HEK293 (cell line): ENCODE data around the gene FBRSL1.

Experiments
- MEIS1 ChIP-seq: sonication (generic); formaldehyde crosslinking; IDR thresholded peaks from 2 replicates; pipeline ENCODE4 v1.8.1; 2022; ENCODE audit warnings: missing genetic modification reagents, mild to moderate bottlenecking, borderline replicate concordance
- SETDB1 ChIP-seq: IDR thresholded peaks from one replicate; pipeline ENCODE4 v1.6.1; 2017; ENCODE audit warnings: mild to moderate bottlenecking, low read length, moderate library complexity, mixed read lengths; ENCODE audit not compliant: insufficient read length
- YY1 ChIP-seq: fragments of 450-650 bp; formaldehyde crosslinking; IDR thresholded peaks from 2 replicates; pipeline ENCODE4 v1.5.1; 2018; ENCODE audit warnings: missing biosample characterization, missing genetic modification characterization
- ZBTB21 ChIP-seq: fragments of 450-650 bp; formaldehyde crosslinking; IDR thresholded peaks from 2 replicates; pipeline ENCODE4 v1.5.1; 2017; ENCODE audit warnings: missing biosample characterization, missing genetic modification characterization
- ZNF423 ChIP-seq: fragments of 450-650 bp; formaldehyde crosslinking; IDR thresholded peaks from 2 replicates; pipeline ENCODE4 v1.5.1; 2016; ENCODE audit warnings: missing biosample characterization, missing genetic modification characterization
- ZNF501 ChIP-seq: fragments of 450-650 bp; formaldehyde crosslinking; IDR thresholded peaks from 2 replicates; pipeline ENCODE4 v1.5.1; 2016; ENCODE audit warnings: missing biosample characterization, missing genetic modification characterization
- ZNF792 ChIP-seq: fragments of 450-650 bp; formaldehyde crosslinking; IDR thresholded peaks from 2 replicates; pipeline ENCODE4 v1.5.1; 2016; ENCODE audit warnings: missing biosample characterization, missing genetic modification characterization
- TF ChIP-seq, protein P1 (sequence below): fragments of 450-650 bp; formaldehyde crosslinking; IDR thresholded peaks from 2 replicates; pipeline ENCODE4 v1.5.1; 2016; ENCODE audit warnings: missing biosample characterization, missing genetic modification characterization

GRCh38 chr12:132481771-132482745 lies 7.9 kb upstream of the FBRSL1 start:
- TF ChIP-seq YY1 (no peak), ZNF792 (tag by site-specific recombination) (no peak), ZBTB21 (tag by site-specific recombination) (no peak), ZNF501 (tag by site-specific recombination) (no peak), ZNF423 (no peak), MEIS1 (no peak), SETDB1 (no peak)
- TF ChIP-seq, protein P1, sequence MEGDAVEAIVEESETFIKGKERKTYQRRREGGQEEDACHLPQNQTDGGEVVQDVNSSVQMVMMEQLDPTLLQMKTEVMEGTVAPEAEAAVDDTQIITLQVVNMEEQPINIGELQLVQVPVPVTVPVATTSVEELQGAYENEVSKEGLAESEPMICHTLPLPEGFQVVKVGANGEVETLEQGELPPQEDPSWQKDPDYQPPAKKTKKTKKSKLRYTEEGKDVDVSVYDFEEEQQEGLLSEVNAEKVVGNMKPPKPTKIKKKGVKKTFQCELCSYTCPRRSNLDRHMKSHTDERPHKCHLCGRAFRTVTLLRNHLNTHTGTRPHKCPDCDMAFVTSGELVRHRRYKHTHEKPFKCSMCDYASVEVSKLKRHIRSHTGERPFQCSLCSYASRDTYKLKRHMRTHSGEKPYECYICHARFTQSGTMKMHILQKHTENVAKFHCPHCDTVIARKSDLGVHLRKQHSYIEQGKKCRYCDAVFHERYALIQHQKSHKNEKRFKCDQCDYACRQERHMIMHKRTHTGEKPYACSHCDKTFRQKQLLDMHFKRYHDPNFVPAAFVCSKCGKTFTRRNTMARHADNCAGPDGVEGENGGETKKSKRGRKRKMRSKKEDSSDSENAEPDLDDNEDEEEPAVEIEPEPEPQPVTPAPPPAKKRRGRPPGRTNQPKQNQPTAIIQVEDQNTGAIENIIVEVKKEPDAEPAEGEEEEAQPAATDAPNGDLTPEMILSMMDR (tag by site-specific recombination) = no peak
